Astrocyte (in vitro differentiated cells and primary cell): ENCODE data around the gene NFE2L1.

Experiments
- EZH2 ChIP-seq: IDR thresholded peaks from 2 replicates; pipeline ENCODE4 v1.6.1; 2012; ENCODE audit warnings: mild to moderate bottlenecking, low read length, inconsistent platforms; ENCODE audit not compliant: insufficient read depth
- TF ChIP-seq, protein P1 (sequence below): IDR thresholded peaks from 2 replicates; pipeline ENCODE4 v1.5.1; 2011; ENCODE audit warnings: low read depth, mild to moderate bottlenecking, inconsistent platforms, low read length, moderate library complexity; ENCODE audit not compliant: insufficient read depth

DNA sequence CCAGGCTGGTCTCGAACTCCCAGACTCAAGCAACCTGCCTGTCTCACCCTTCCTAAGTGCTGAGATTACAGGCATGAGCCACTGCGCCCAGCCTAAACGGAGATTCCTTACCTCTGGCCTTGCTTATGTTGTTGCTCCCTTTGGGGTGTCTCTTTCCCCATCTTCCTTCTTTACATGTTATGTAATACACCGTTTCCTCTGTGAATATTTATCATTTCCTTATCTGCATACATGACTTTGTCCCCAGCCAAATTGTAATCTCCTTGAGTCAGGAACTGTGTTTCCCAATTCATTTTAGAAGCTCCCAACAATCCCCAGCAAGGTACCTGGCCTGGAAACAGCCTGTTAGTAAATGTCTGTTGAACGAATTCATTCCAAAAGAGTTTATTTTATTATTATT is 26.2 kb upstream of the NFE2L1 start:
- TF ChIP-seq, protein P1, sequence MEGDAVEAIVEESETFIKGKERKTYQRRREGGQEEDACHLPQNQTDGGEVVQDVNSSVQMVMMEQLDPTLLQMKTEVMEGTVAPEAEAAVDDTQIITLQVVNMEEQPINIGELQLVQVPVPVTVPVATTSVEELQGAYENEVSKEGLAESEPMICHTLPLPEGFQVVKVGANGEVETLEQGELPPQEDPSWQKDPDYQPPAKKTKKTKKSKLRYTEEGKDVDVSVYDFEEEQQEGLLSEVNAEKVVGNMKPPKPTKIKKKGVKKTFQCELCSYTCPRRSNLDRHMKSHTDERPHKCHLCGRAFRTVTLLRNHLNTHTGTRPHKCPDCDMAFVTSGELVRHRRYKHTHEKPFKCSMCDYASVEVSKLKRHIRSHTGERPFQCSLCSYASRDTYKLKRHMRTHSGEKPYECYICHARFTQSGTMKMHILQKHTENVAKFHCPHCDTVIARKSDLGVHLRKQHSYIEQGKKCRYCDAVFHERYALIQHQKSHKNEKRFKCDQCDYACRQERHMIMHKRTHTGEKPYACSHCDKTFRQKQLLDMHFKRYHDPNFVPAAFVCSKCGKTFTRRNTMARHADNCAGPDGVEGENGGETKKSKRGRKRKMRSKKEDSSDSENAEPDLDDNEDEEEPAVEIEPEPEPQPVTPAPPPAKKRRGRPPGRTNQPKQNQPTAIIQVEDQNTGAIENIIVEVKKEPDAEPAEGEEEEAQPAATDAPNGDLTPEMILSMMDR: no peak
- TF ChIP-seq EZH2: no peak
